ENCODE data around the gene TMEM235. TPM values are rescaled to one million over a fixed set of nuclear protein-coding genes. Genes with fewer than 3 reads are reported as not detected.

The TMEM235 gene
- total RNA-seq, 2 experiments from 2014 or later, result 0.32 TPM; not detected in 1

DNA sequence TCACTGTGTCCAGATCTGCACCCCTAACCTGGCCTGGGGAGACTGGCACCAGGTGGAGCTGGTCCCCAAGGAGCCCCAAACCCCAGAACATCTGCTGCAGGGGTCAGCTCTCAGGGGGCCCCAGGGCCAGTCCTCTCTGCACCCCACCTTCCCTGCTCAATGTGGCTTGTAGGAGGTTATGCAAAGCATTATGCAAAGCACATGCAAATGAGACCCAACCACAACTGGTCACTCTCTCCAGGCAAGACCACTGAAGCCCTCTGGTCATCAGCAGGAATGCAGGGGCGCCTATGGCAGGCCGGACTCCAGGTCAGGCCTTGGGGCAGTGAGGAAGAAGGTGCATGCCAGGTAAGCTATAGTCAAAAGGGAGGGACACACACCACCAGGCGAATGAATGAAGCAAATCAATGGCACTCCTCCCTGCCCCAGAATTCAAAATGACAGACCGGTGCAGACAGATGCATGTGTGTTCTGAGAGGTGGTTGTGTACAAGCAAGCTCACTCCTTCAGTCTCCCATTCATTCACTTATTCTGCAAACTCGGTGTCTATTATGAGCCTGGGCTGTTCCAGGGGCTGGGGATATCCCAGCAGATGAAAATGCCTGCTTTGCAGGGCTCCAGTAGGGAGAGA lies 48.0 kb downstream of the TMEM235 start:
- no peak overlapping the region for H3K27ac ChIP-seq (ENCODE audit: low read depth, low read length, poor library complexity, severe bottlenecking)
- no peaks in the 10 kb centered on the region for H3K9me2 ChIP-seq (ENCODE audit: insufficient read depth, low read length)
- intact Hi-C loops (cut with micrococcal nuclease; ENCODE audit: unreplicated experiment), result no loop called here
- peak overlapping the region; percentile 23 for H3K4me2 ChIP-seq (ENCODE audit: low read length)
- no peaks in the 10 kb centered on the region for H3K36me3 ChIP-seq (ENCODE audit: insufficient read depth, low read length)
- peaks cover 46% of the 10 kb centered on the region for H3K4me1 ChIP-seq (ENCODE audit: insufficient read depth, low read length, poor library complexity, severe bottlenecking)
- TF ChIP-seq, protein P1, sequence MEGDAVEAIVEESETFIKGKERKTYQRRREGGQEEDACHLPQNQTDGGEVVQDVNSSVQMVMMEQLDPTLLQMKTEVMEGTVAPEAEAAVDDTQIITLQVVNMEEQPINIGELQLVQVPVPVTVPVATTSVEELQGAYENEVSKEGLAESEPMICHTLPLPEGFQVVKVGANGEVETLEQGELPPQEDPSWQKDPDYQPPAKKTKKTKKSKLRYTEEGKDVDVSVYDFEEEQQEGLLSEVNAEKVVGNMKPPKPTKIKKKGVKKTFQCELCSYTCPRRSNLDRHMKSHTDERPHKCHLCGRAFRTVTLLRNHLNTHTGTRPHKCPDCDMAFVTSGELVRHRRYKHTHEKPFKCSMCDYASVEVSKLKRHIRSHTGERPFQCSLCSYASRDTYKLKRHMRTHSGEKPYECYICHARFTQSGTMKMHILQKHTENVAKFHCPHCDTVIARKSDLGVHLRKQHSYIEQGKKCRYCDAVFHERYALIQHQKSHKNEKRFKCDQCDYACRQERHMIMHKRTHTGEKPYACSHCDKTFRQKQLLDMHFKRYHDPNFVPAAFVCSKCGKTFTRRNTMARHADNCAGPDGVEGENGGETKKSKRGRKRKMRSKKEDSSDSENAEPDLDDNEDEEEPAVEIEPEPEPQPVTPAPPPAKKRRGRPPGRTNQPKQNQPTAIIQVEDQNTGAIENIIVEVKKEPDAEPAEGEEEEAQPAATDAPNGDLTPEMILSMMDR (conservative IDR thresholded peaks at IDR 0.05; ENCODE audit: low read length), result no peak
- TF ChIP-seq EZH2phosphoT487 (IDR thresholded peaks at IDR 0.05; ENCODE audit: borderline replicate concordance, low read depth, low read length), result no peak
- no peaks in the 10 kb centered on the region for H3K9me3 ChIP-seq (ENCODE audit: low read length)
- no TSS peak for BruUV-seq (replicated peaks)
- POLR2A ChIA-PET, result no interaction called here
- H4K20me1 ChIP-seq (ENCODE audit: insufficient read depth, low read length), result no peaks in the 10 kb centered on the region
- no peaks in the 10 kb centered on the region for H3K79me2 ChIP-seq (ENCODE audit: insufficient read depth, low read depth, low read length)
- H2AFZ ChIP-seq (ENCODE audit: low read length), result no peak overlapping the region
- H3K4me3 ChIP-seq (ENCODE audit: low read depth, low read length, poor library complexity, severe bottlenecking), result no peak overlapping the region
- CTCF ChIA-PET (ENCODE audit: unreplicated experiment), result no interaction called here
- no peak for DNase-seq (ENCODE audit: low spot score)

DNA sequence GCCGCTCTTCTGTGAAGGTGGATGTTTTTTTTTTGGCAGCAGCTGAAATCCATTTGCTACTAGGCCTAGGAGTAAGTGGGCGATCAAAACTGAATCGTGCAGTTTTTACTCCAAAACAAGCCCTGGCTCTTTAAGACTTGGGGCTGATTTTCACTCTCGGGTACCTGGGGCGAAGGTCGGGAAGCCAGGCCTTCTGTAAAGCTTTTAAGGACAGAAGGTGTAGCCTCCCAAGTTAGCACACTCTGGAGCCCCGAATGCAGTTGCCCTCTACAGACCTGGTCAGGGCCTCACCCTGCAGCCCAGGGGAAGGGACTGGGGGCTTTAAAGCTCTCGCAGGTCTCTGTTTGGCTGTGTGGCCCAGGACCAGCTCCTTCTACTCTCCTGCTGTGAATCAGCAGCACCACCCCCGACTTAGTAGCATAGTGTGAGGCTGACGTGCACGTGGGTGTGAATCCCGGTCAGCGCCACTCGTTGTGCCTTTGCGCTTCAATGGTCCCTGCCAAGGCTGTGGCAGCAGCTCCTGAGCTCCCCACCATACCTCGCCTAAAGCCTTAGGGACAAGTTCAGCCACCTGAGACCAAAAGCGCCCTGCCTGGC lies 49.9 kb downstream of the TMEM235 start:
- Histone ChIP-seq H3K9me2 (ENCODE audit: insufficient read depth, low read length) (no peaks in the 10 kb centered on the region), H3K4me2 (ENCODE audit: low read length) (no peak overlapping the region), H3K36me3 (ENCODE audit: insufficient read depth, low read length) (no peaks in the 10 kb centered on the region), H3K4me1 (ENCODE audit: insufficient read depth, low read length, poor library complexity, severe bottlenecking) (peaks cover 33% of the 10 kb centered on the region), H3K4me3 (ENCODE audit: low read depth, low read length, poor library complexity, severe bottlenecking) (no peak overlapping the region), H3K9me3 (ENCODE audit: low read length) (no peaks in the 10 kb centered on the region), H4K20me1 (ENCODE audit: insufficient read depth, low read length) (no peaks in the 10 kb centered on the region), H2AFZ (ENCODE audit: low read length) (no peak overlapping the region), H3K27ac (ENCODE audit: low read depth, low read length, poor library complexity, severe bottlenecking) (no peak overlapping the region), H3K79me2 (ENCODE audit: insufficient read depth, low read depth, low read length) (no peaks in the 10 kb centered on the region)
- ChIA-PET POLR2A (interaction anchor here (0.7 kb wide), 1 partner anchor 1420 kb away, joined by 4 read pairs; no protein-coding TSS in a partner anchor), CTCF (ENCODE audit: unreplicated experiment) (no interaction called here)
- intact Hi-C loops (cut with micrococcal nuclease; ENCODE audit: unreplicated experiment), result no loop called here
- TF ChIP-seq EZH2phosphoT487 (IDR thresholded peaks at IDR 0.05; ENCODE audit: borderline replicate concordance, low read depth, low read length), result no peak
- TF ChIP-seq, protein P1 (conservative IDR thresholded peaks at IDR 0.05; ENCODE audit: low read length), result no peak
- BruUV-seq (replicated peaks), result no TSS peak
- no peak for DNase-seq (ENCODE audit: low spot score)

DNA sequence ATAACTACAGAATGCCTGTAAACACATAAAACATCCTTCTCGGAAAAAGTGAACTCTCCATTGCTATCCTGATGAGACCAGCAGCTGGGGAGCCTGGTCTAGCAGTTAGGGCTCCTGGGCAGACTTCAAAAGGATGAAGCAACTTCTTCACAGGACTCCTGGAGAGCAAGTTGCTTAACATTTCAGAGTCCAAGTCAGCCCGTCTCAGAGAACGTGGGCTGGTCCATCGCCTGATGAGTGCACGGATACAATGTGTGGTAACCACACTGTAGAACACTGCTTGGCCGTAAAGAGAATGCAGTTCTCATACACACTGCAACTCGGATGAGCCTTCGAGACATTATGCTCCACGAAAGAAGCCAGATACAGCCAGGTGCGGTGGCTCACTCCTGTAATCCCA lies 52.7 kb downstream of the TMEM235 start:
- ChIA-PET POLR2A (no interaction called here), CTCF (ENCODE audit: unreplicated experiment) (no interaction called here)
- H3K79me2 ChIP-seq (ENCODE audit: insufficient read depth, low read depth, low read length), result no peaks in the 10 kb centered on the region
- TF ChIP-seq, protein P1 (conservative IDR thresholded peaks at IDR 0.05; ENCODE audit: low read length), result no peak
- no peak for TF ChIP-seq EZH2phosphoT487 (IDR thresholded peaks at IDR 0.05; ENCODE audit: borderline replicate concordance, low read depth, low read length)
- H4K20me1 ChIP-seq (ENCODE audit: insufficient read depth, low read length), result no peaks in the 10 kb centered on the region
- no peak overlapping the region for H3K4me2 ChIP-seq (ENCODE audit: low read length)
- peaks cover 6% of the 10 kb centered on the region for H3K4me1 ChIP-seq (ENCODE audit: insufficient read depth, low read length, poor library complexity, severe bottlenecking)
- H3K9me3 ChIP-seq (ENCODE audit: low read length), result no peaks in the 10 kb centered on the region
- no TSS peak for BruUV-seq (replicated peaks)
- H3K27ac ChIP-seq (ENCODE audit: low read depth, low read length, poor library complexity, severe bottlenecking), result no peak overlapping the region
- no peaks in the 10 kb centered on the region for H3K9me2 ChIP-seq (ENCODE audit: insufficient read depth, low read length)
- no peak overlapping the region for H2AFZ ChIP-seq (ENCODE audit: low read length)
- H3K36me3 ChIP-seq (ENCODE audit: insufficient read depth, low read length), result no peaks in the 10 kb centered on the region
- DNase-seq (ENCODE audit: low spot score), result no peak
- intact Hi-C loops (cut with micrococcal nuclease; ENCODE audit: unreplicated experiment), result no loop called here
- no peak overlapping the region for H3K4me3 ChIP-seq (ENCODE audit: low read depth, low read length, poor library complexity, severe bottlenecking)
